GM12872 (cell line): ENCODE data around the gene TBX4.

Experiments used
- CTCF ChIP-seq: IDR thresholded peaks from 3 replicates; pipeline ENCODE4 v1.5.1; 2011; ENCODE audit warnings: low read depth, mild to moderate bottlenecking, low read length, moderate library complexity; ENCODE audit not compliant: insufficient read depth

TBX4 gene

GRCh38 chr17:61478790-61479492 is 26.7 kb downstream of the TBX4 start:
- no peak for TF ChIP-seq CTCF

DNA sequence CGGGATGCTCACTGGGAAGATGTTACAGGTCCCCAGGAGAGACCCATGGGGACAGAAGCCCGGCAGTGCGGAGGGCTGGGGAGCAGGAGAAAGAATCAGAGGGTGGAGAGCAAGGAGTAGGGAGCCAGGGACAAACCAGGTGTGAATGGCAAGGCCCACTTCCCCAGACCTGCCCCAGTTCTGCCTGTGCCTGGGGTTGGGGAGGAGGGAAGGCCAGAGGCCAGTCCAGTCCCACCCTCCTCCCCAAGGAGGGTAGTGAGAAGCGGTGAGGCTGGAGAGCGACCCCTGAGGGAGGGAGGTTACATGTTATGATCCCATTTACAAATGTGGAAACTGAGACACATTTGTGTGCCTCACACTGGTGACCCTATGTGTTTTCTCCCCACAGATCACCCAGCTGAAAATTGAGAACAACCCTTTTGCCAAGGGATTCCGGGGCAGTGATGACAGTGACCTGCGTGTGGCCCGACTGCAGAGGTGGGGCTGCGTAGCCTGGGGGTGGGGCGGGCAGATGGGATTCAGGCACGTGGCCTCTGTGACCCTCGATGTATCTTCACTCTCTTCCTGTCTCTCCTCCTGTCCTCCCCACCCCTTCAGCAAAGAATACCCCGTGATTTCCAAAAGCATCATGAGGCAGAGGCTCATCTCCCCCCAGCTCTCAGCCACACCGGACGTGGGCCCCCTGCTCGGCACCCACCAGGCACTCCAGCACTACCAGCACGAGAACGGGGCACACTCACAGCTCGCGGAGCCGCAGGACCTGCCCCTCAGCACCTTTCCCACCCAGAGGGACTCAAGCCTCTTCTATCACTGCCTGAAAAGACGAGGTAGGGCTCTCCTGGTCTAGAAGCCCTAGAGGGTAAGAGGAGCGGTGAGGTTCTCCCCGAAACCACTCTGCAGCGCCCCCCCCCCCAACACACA is 27.5 kb downstream of the TBX4 start:
- no peak for TF ChIP-seq CTCF

DNA sequence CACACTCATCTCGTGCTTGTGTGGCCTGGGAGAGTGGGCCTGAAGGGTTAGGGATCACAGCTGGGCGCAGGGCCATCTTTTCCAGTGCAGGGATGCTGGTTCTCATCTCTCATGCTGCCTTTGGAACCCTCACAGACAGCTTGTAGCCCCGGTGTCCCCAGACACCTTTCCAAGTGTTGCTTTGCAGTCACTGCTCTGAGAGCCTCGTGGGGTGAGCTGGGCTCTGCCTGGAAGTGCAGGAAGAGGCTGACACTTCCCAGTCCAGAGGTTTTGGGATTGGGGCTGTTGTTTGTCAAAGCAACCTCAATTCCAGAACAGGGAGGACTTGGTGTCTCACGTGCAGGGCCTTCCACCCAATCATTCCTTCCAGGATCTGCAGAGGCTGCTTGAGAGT is 28.2 kb downstream of the TBX4 start:
- TF ChIP-seq CTCF: no peak

DNA sequence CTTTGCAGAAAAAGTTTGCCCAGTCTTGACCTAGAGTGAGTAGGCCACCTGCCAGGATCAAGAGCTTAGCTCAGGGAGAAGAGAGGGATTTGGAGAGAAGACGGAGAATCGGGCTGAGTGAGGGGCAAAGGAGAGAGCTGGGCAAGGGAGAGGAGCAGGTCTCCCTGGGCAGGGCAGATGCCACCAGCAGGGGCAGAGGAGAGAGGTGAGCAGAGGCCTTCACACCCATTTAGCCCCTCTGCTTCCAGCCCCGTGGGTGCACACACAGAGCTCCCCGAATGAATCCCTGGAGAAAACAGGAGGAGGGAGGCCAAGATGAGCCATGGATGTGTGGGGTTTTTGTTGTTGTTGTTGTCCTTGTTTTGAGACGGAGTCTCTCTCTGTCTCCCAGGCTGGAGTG is 29.2 kb downstream of the TBX4 start:
- no peak for TF ChIP-seq CTCF

DNA sequence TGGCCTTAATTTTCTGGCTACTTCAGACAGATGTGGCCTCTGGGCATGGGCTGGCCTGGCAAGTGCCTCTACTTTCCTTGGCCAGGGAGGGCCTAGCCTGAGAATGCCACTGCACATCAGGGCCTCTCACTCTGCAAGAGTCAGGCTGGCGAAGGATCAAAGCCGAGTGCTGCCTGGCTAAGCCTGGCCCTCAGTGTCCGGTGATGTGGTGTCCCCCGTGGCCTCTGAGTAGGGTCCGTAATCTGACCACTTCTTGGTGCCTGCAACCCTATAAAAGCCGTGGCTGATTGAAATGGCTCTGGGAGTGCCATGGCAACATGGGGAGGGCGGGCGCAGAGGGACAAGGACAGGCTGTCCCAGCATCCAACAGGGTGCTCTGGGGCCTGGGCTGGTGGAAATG is 30.2 kb downstream of the TBX4 start:
- no peak for TF ChIP-seq CTCF

DNA sequence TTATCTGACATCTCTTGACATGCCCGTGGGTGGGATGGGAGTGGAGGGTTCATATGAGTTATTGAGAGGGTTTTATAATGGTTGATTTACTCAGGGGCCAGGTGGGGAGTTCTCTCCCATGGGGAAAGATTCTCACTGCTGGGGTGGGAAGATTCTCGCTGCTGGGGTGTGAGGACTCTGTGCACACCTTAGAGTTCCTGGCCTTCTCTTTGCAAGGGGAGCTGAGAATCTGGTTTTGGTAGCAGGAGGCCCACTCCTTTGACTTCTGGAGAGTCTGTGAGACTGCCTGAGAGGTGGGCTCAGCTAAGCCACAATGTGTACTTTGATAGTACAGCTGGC is 31.5 kb downstream of the TBX4 start:
- TF ChIP-seq CTCF: no peak

DNA sequence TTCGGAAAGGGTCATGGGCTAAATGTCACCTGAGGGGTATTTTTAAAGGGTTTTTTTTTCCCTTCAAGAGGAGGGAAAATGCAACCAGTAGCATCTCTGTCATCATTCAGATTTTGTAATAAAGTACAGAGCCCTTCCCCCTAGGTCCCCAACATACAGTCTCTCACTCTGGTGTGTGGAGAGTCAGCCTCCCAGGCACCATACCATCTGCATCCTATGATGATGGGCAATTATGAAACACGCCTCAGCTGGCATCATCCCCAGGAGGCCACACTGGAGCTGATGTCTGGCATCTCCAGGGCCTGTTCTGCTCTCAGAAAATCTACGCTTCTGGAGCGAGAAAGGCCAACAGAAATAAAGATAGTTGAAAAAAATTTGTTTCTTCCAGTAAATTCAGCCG is 32.0 kb downstream of the TBX4 start:
- TF ChIP-seq CTCF: no peak
